KMS-11 (cell line): Measurements from ENCODE around the gene HS6ST3.
"Not testable (repeated sequence)": the region's sequence is repeated elsewhere in the genome, so short reads cannot be mapped to it uniquely, and the experiment has no call there.

Experiments
- H2AFZ ChIP-seq: fragments of 200-600 bp; sonication (generic); 2 replicates; pipeline ENCODE4 v1.6.1; 2016; ENCODE audit warnings: antibody characterized with exemption, mixed run types, low read depth
- H3K27ac ChIP-seq: fragments of 200-600 bp; sonication (generic); 2 replicates; pipeline ENCODE4 v1.6.1; 2016; ENCODE audit warnings: mild to moderate bottlenecking, mixed run types
- H3K27me3 ChIP-seq: fragments of 200-600 bp; sonication (generic); 2 replicates; pipeline ENCODE4 v1.6.1; 2017; ENCODE audit warnings: mild to moderate bottlenecking, low read depth, mixed run types, moderate library complexity; ENCODE audit not compliant: insufficient read depth
- H3K36me3 ChIP-seq: fragments of 200-600 bp; sonication (generic); 2 replicates; pipeline ENCODE4 v1.6.1; 2017; ENCODE audit warnings: mild to moderate bottlenecking, mixed run types; ENCODE audit not compliant: insufficient read depth
- H3K4me1 ChIP-seq: fragments of 200-600 bp; sonication (generic); 2 replicates; pipeline ENCODE4 v1.6.1; 2016; ENCODE audit warnings: mild to moderate bottlenecking, low read depth, mixed run types; ENCODE audit not compliant: poor library complexity, severe bottlenecking
- H3K4me2 ChIP-seq: fragments of 200-600 bp; sonication (generic); 2 replicates; pipeline ENCODE4 v1.7.0; 2016; ENCODE audit warnings: mild to moderate bottlenecking, mixed run types
- H3K4me3 ChIP-seq: fragments of 200-600 bp; sonication (generic); IDR thresholded peaks from 2 replicates; pipeline ENCODE4 v1.6.1; 2017; ENCODE audit warnings: low read depth, low read length, mixed read lengths; ENCODE audit not compliant: insufficient read depth
- H3K79me2 ChIP-seq: fragments of 200-600 bp; sonication (generic); 2 replicates; pipeline ENCODE4 v1.6.1; 2016; ENCODE audit warnings: low read depth, mixed run types; ENCODE audit not compliant: insufficient read depth
- H3K9ac ChIP-seq: fragments of 200-600 bp; sonication (generic); 2 replicates; pipeline ENCODE4 v1.6.1; 2016; ENCODE audit warnings: mild to moderate bottlenecking, mixed run types
- H4K20me1 ChIP-seq: fragments of 200-600 bp; sonication (generic); 2 replicates; pipeline ENCODE4 v1.6.1; 2016; ENCODE audit warnings: mild to moderate bottlenecking, mixed run types; ENCODE audit not compliant: insufficient read depth
- CTCF ChIP-seq: fragments of 200-600 bp; sonication (generic); conservative IDR thresholded peaks from 2 replicates; pipeline ENCODE4 v1.6.1; 2017; ENCODE audit warnings: low read depth, mild to moderate bottlenecking, antibody characterized with exemption, low read length, moderate library complexity, mixed read lengths

Gene HS6ST3

GRCh38 chr13:96100457-96101220, 10.7 kb downstream of the HS6ST3 start:
- Histone ChIP-seq H3K27ac (no peak overlapping the region), H3K79me2 (no peaks in the 10 kb centered on the region), H2AFZ (no peak overlapping the region), H3K4me2 (no peak overlapping the region), H3K27me3 (no peaks in the 10 kb centered on the region), H3K4me1 (no peaks in the 10 kb centered on the region), H3K36me3 (no peaks in the 10 kb centered on the region), H4K20me1 (no peaks in the 10 kb centered on the region), H3K4me3 (no peak overlapping the region), H3K9ac (no peak overlapping the region)
- no peak for TF ChIP-seq CTCF

DNA sequence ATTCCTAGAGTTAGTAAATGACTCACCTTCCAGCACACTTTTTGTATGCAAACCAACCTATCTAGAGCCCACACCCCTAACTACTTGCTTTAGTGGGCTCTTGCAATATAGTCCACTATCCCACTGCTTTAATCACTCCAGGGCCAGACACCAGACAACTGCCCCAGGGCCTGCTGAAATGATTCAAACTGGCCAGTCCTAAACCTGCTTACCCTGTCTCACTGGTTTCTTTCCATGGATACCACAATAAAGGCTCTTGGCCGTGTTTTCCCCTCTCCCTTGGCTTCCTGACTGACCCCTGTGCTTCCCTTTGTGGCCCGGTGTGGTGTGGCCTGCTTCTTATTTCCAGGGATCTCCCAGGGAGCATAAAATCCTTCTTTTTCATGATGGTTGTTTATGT, 14.6 kb downstream of the HS6ST3 start:
- Histone ChIP-seq H4K20me1 (no peaks in the 10 kb centered on the region), H3K27ac (no peak overlapping the region), H3K27me3 (no peaks in the 10 kb centered on the region), H3K4me2 (no peak overlapping the region), H3K4me1 (no peaks in the 10 kb centered on the region), H3K36me3 (no peaks in the 10 kb centered on the region), H3K9ac (no peak overlapping the region), H3K4me3 (no peak overlapping the region), H3K79me2 (no peaks in the 10 kb centered on the region), H2AFZ (no peak overlapping the region)
- TF ChIP-seq CTCF = no peak

DNA sequence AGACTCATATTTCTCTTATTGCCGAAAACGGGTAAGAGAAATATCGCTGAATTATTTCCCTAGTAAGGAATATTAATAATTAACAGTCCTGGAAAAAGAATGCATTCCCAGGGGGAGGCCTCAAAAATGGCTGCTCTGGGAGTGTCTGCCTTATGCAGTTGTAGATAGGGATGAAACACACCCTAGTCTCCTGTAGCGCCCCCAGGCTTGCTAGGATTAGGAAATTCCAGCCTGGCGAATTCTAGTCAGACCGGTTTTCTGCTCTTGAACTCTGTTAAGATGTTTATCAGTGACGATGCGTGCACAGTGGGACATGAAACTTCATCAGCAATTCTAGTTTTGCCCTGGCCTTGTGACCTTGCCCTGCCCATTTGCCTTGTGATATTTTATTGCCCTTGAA, 18.2 kb downstream of the HS6ST3 start:
- not testable (repeated sequence) for H3K27ac ChIP-seq, H3K4me3 ChIP-seq, H3K27me3 ChIP-seq, H3K79me2 ChIP-seq, H3K4me2 ChIP-seq, H4K20me1 ChIP-seq, H2AFZ ChIP-seq, H3K36me3 ChIP-seq, H3K4me1 ChIP-seq, H3K9ac ChIP-seq

DNA sequence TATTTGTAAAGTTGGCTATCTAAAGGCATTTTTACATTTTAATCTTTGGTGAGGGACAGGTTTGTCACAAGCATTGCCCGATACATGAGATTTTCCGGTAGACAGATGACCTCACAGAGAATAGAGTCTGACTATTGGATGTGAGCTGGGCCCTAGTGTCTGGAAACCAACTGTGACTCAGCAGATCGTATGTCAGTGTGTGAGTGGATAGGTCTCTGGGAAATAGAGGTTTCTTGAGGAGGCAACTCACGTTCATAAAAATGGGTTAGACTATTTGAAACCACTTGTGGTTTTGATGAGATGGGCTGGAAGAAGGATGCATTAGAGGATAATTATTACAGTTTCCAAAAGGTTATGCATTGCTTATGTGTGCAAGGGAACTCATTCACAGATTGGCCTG, 19.2 kb downstream of the HS6ST3 start:
- Histone ChIP-seq H3K4me2 (no peak overlapping the region), H3K4me1 (no peaks in the 10 kb centered on the region), H4K20me1 (no peaks in the 10 kb centered on the region), H3K9ac (no peak overlapping the region), H3K27ac (no peak overlapping the region), H3K79me2 (no peaks in the 10 kb centered on the region), H2AFZ (no peak overlapping the region), H3K4me3 (no peak overlapping the region), H3K36me3 (no peaks in the 10 kb centered on the region), H3K27me3 (no peaks in the 10 kb centered on the region)
- no peak for TF ChIP-seq CTCF

DNA sequence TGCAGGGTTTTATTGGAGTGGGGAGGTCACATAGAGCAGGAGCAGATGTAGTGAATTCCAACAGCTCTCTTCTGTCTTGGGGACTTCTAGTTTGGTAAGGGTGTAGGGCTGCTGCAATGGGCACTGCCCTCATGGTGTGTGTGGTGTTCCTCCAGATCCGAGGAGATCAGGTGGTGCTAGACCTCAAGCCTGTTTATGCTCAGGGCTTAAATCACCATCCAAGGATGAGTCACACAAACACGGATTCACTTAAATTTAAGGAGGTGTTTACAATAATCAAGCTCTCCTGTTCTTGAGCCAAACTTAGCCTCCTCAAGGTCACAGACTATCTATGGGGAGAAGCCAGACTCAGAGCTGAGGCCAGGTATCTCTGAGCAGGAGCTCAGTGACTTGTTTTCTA, 23.0 kb downstream of the HS6ST3 start:
- no peak overlapping the region for H3K4me2 ChIP-seq
- no peak overlapping the region for H3K4me3 ChIP-seq
- H3K79me2 ChIP-seq = no peaks in the 10 kb centered on the region
- no peak for TF ChIP-seq CTCF
- H3K27me3 ChIP-seq = no peaks in the 10 kb centered on the region
- H3K4me1 ChIP-seq = no peaks in the 10 kb centered on the region
- H3K36me3 ChIP-seq = no peaks in the 10 kb centered on the region
- H3K9ac ChIP-seq = no peak overlapping the region
- H2AFZ ChIP-seq = no peak overlapping the region
- H3K27ac ChIP-seq = no peak overlapping the region
- H4K20me1 ChIP-seq = no peaks in the 10 kb centered on the region

DNA sequence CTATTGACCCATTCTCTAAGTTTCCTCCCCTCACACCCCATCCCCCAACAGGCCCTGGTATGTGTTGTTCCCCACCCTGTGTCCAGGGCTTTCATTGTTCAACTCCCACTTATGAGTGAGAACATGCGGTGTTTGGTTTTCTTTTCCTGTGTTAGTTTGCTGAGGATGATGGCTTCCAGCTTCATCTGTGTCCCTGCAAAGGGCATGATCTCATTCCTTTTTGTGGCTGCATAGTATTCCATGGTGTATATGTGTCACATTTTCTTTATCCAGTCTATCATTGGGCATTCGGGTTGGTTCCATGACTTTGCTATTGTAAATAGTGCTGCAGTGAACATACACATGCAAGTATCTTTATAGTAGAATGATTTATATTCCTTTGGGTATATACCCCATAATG, 25.5 kb downstream of the HS6ST3 start:
- not testable (repeated sequence) for H3K9ac ChIP-seq, H3K27ac ChIP-seq, H3K36me3 ChIP-seq, H3K4me2 ChIP-seq, H3K4me3 ChIP-seq, H3K4me1 ChIP-seq, H4K20me1 ChIP-seq, H2AFZ ChIP-seq, H3K27me3 ChIP-seq, H3K79me2 ChIP-seq
